ENCODE measurements around the gene FGD6.

DNA sequence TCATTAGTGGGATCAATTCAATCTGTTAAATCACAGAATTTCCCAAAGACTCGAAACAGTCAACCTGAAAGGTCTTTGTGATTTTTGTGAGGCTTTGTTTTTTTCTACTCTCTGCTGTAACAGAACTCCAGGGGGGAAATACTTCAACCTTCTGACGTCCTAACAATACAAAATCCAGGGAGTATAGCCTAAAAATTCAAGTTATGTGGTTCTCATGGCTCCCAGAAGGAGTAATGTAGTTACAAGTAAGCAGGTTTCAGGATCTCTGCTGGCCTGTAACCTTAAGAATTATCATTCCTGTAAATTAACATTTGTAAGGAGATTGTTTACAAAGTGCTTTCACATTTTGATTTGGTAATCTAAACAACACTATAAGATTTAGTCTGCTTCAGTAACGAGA lies 40.3 kb upstream of the FGD6 start:
- TF ChIP-seq, protein P1, sequence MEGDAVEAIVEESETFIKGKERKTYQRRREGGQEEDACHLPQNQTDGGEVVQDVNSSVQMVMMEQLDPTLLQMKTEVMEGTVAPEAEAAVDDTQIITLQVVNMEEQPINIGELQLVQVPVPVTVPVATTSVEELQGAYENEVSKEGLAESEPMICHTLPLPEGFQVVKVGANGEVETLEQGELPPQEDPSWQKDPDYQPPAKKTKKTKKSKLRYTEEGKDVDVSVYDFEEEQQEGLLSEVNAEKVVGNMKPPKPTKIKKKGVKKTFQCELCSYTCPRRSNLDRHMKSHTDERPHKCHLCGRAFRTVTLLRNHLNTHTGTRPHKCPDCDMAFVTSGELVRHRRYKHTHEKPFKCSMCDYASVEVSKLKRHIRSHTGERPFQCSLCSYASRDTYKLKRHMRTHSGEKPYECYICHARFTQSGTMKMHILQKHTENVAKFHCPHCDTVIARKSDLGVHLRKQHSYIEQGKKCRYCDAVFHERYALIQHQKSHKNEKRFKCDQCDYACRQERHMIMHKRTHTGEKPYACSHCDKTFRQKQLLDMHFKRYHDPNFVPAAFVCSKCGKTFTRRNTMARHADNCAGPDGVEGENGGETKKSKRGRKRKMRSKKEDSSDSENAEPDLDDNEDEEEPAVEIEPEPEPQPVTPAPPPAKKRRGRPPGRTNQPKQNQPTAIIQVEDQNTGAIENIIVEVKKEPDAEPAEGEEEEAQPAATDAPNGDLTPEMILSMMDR (IDR thresholded peaks at IDR 0.05): no peak
- no peak for TF ChIP-seq EP300 (IDR thresholded peaks at IDR 0.05)
- no peak for TF ChIP-seq POLR2A (IDR thresholded peaks at IDR 0.05)
- no peak for TF ChIP-seq POLR2AphosphoS5 (IDR thresholded peaks at IDR 0.05)

Data from sigmoid colon (tissue), 4 donors.